D721Med (cell line): ENCODE results near the gene WFDC2.

Experiments used
- DNase-seq: peaks from one replicate; pipeline ENCODE4 v3.0.0; 2011; ENCODE audit warnings: low spot score; ENCODE audit not compliant: insufficient read length
- FAIRE-seq: peaks from 2 replicates; lab custom pipeline; 2011; peaks lifted over from hg19 to GRCh38; lab: Jason Lieb, UNC
- CTCF ChIP-seq: IDR thresholded peaks from 2 replicates; pipeline ENCODE4 v1.5.1; 2012; ENCODE audit warnings: mild to moderate bottlenecking, control low read depth; ENCODE audit not compliant: insufficient read depth; ENCODE audit errors: missing control alignments

The WFDC2 gene, protein sequence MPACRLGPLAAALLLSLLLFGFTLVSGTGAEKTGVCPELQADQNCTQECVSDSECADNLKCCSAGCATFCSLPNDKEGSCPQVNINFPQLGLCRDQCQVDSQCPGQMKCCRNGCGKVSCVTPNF

DNA sequence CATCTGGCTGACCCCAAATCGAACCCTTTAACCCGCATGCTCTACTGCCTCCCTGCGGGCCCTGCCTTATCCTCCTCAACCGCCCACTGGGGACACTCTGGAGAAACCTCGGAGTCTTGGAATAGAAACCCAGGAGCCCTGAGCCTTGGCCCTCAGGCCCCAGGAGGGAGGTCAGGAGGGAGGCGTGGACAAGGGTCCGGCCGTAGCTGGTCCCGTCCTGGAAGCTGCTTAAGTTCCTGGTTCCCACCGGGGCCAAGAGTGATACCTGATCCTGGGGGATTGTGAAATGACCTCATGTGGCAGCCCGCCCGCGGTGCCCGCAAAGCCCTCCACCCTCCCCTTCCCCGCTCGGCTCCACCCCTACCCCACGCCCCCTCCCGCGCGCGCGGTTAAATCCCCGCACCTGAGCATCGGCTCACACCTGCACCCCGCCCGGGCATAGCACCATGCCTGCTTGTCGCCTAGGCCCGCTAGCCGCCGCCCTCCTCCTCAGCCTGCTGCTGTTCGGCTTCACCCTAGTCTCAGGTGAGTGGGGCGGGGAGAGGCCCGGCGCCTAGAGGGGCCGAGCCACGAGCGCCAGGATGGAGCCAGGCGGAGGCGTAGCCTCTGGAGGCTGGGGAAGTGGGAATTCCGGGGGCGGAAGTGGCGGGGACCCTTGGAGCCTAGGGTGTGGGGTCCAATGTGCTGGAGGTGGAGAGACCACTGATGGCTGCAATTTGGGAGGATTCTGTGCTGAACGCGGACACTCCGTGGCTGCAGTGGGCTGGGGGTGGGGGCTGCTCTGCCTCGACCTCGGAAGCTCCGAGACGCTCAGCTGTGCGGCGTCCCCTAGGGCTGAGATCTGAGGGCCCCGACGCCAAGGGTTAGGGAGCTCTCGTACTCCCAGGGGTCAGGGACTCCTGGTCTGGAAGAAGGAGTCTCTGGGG, at the start of gene WFDC2:
TSS of gene WFDC2 (plus strand) at position 418 of the 926 bp plus-strand sequence. CDS start at position 447, 29 bp downstream.
- DNase-seq: no peak
- no peak for FAIRE-seq
- TF ChIP-seq CTCF: no peak

- DNase-seq: no peak
- no peak for FAIRE-seq
- TF ChIP-seq CTCF: no peak
These were observed 49.4 kb upstream of the WFDC2 start for GRCh38 chr20:45420125-45420524.

GRCh38 chr20:45423700-45424099, 45.9 kb upstream of the WFDC2 start:
- DNase-seq (no peak), FAIRE-seq (no peak)
- TF ChIP-seq CTCF: no peak

- DNase-seq: no peak
- no peak for TF ChIP-seq CTCF
- no peak for FAIRE-seq
These were observed 44.0 kb upstream of the WFDC2 start for GRCh38 chr20:45425561-45425960.

DNA sequence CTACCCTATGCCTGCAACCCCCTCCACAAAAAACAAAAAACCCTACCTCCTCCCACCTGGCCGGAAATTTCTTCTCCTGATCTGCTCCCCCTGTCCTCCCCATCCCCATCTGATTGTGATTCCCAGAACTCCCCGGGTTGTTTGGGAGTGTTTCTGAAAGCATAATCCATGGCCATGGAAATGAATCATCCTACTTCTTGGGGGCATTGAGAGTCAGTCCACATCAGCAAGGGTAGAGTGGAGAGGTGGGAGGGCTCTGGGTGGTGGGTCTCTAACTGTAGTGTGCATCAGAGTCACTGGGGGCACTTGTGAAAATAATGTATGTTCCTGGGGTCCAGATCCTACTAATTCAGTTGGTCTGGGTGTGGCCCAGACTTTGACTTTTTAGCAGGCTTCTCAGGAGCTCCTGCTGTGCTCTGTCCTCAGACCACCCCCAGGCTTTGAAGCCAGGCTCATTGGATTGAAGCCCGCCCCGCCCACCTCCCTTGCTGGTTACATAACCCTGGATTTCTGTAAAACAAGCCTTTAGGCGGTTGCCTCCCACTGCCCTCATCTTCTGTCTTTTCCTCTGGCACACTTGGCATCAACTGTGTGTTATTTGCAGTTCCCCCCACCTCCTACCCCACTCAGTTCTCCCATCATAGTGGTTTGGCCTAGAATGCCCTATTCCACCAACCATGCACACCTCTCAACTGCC, 43.1 kb upstream of the WFDC2 start:
- FAIRE-seq: no peak
- DNase-seq: no peak
- no peak for TF ChIP-seq CTCF

- FAIRE-seq: no peak
- DNase-seq: no peak
- TF ChIP-seq CTCF: no peak
These were observed 42.1 kb upstream of the WFDC2 start for GRCh38 chr20:45427236-45428149.
